Measurements from ENCODE around the gene P4HB.

- TF ChIP-seq, protein P1, sequence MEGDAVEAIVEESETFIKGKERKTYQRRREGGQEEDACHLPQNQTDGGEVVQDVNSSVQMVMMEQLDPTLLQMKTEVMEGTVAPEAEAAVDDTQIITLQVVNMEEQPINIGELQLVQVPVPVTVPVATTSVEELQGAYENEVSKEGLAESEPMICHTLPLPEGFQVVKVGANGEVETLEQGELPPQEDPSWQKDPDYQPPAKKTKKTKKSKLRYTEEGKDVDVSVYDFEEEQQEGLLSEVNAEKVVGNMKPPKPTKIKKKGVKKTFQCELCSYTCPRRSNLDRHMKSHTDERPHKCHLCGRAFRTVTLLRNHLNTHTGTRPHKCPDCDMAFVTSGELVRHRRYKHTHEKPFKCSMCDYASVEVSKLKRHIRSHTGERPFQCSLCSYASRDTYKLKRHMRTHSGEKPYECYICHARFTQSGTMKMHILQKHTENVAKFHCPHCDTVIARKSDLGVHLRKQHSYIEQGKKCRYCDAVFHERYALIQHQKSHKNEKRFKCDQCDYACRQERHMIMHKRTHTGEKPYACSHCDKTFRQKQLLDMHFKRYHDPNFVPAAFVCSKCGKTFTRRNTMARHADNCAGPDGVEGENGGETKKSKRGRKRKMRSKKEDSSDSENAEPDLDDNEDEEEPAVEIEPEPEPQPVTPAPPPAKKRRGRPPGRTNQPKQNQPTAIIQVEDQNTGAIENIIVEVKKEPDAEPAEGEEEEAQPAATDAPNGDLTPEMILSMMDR (IDR thresholded peaks at IDR 0.05): no peak
- no peak for TF ChIP-seq POLR2A (IDR thresholded peaks at IDR 0.05)
- no peak for TF ChIP-seq POLR2AphosphoS5 (IDR thresholded peaks at IDR 0.05; ENCODE audit: insufficient read depth in 1 of 2, low read depth in 1 of 2)
These were observed 51.4 kb downstream of the P4HB start for GRCh38 chr17:81808778-81809555.

All from vagina (tissue), 2 donors.